ENCODE results near the gene CXCL3.

The CXCL3 gene

DNA sequence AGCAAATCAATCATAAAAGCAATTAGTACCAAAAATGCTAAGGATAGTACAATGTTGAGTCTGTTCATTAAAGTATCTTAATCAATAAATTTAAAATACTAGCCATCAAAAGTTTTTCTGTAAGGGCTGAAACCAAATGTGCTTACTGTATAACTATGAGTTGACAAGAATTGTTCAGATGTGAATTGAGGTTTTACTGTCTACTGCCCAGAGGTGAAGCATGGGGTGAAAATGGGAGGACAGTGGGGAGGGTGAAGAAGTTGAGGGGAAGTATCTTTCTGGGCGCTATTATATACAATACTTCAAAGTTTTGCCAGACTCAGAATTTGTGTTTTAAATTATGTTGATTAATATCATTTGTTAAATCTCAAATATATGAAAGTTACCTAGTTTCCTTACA lies 46.4 kb downstream of the CXCL3 start:
- H3K27ac ChIP-seq (ENCODE audit: low read depth, low read length), result no peak overlapping the region
- H3K4me3 ChIP-seq (ENCODE audit: low read depth, low read length), result no peak overlapping the region
- H3K27me3 ChIP-seq (ENCODE audit: insufficient read depth, low read length), result no peaks in the 10 kb centered on the region
- no peak overlapping the region for H2AFZ ChIP-seq (ENCODE audit: low read length, unreplicated experiment)
- H3K4me1 ChIP-seq (ENCODE audit: control insufficient read depth, insufficient read depth, low read length, unreplicated experiment), result peaks cover 3% of the 10 kb centered on the region
- no peaks in the 10 kb centered on the region for H3K36me3 ChIP-seq (ENCODE audit: insufficient read depth, low read length)
- H3K79me2 ChIP-seq (ENCODE audit: control insufficient read depth, insufficient read depth, low read length, unreplicated experiment), result no peaks in the 10 kb centered on the region

DNA sequence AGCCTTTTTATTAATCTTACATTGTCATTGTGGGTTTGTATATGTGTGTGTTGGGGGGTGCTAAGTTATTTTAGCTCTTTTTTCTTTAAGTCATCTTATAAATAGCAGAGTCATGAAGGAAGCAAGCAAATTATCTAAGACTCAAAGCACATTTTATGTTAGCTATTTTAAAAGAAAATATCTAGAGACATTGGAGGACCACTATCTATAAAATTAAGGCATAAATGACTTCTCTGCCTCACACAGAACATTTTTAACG lies 46.8 kb downstream of the CXCL3 start:
- Histone ChIP-seq H3K27ac (ENCODE audit: low read depth, low read length) (no peak overlapping the region), H3K4me1 (ENCODE audit: control insufficient read depth, insufficient read depth, low read length, unreplicated experiment) (peaks cover 3% of the 10 kb centered on the region), H3K36me3 (ENCODE audit: insufficient read depth, low read length) (no peaks in the 10 kb centered on the region), H3K79me2 (ENCODE audit: control insufficient read depth, insufficient read depth, low read length, unreplicated experiment) (no peaks in the 10 kb centered on the region), H2AFZ (ENCODE audit: low read length, unreplicated experiment) (no peak overlapping the region), H3K27me3 (ENCODE audit: insufficient read depth, low read length) (no peaks in the 10 kb centered on the region), H3K4me3 (ENCODE audit: low read depth, low read length) (no peak overlapping the region)

DNA sequence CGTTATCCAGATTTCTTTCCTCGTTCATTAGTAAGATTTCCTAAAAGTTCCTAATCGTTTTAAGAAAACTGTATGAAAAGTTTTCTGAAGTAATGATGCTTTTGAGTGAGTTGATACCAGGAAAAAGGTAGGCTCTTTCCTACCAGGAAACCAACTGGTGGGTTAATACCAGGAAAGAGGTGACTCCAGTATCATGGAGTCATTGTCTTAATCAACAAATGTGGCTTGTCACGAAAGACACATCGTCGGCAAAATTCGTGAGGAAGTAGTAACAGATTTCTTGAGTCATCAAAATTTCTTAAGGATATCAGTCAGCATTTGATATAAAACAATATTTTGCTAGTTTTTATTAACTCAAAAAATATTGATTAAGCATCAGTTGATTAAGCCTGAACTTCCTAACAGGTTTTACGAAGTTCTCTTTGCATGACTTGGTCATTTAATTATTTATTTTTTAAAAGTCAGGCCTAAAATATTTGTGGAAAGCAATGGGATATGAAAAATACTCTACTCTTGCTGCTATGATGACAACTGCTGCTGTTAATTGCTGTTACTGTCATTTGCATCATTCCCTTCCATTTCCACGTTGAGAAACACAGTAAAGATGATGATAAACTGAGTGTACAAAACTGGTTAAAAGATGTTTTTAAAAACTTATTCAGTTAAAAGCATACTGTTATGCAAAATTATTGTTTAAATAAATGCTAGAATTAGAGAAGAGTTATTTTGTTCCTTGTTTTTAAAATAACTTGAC lies 47.3 kb downstream of the CXCL3 start:
- H3K27ac ChIP-seq (ENCODE audit: low read depth, low read length), result no peak overlapping the region
- no peaks in the 10 kb centered on the region for H3K79me2 ChIP-seq (ENCODE audit: control insufficient read depth, insufficient read depth, low read length, unreplicated experiment)

DNA sequence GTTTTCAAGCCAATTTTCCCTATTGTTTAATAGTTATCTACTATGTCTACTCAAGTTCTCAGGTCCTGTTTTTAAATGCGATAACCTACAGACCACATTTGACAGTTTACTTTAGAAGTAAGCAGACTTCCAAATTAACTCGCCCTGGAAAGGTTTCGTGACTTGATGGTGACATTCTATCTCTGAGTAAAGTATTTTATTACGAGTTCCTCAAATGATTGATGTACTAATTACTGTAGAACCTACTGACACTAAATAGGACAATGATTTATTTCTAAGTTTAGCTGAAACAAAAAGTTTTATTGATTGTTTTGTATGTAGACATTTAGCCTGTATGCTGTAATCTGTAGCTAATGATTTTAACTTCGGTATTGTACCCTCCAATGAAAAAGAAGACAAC lies 48.6 kb downstream of the CXCL3 start:
- Histone ChIP-seq H3K36me3 (ENCODE audit: insufficient read depth, low read length) (no peaks in the 10 kb centered on the region), H3K27me3 (ENCODE audit: insufficient read depth, low read length) (no peaks in the 10 kb centered on the region), H3K27ac (ENCODE audit: low read depth, low read length) (no peak overlapping the region), H3K4me3 (ENCODE audit: low read depth, low read length) (no peak overlapping the region), H3K4me1 (ENCODE audit: control insufficient read depth, insufficient read depth, low read length, unreplicated experiment) (no peaks in the 10 kb centered on the region), H2AFZ (ENCODE audit: low read length, unreplicated experiment) (no peak overlapping the region), H3K79me2 (ENCODE audit: control insufficient read depth, insufficient read depth, low read length, unreplicated experiment) (no peaks in the 10 kb centered on the region)

More for the DNA sequence above, 47.3 kb downstream of the CXCL3 start:
- Histone ChIP-seq H3K4me3 (ENCODE audit: low read depth, low read length) (no peak overlapping the region), H3K36me3 (ENCODE audit: insufficient read depth, low read length) (no peaks in the 10 kb centered on the region), H2AFZ (ENCODE audit: low read length, unreplicated experiment) (no peak overlapping the region), H3K27me3 (ENCODE audit: insufficient read depth, low read length) (no peaks in the 10 kb centered on the region), H3K4me1 (ENCODE audit: control insufficient read depth, insufficient read depth, low read length, unreplicated experiment) (peaks cover 2% of the 10 kb centered on the region)

DNA sequence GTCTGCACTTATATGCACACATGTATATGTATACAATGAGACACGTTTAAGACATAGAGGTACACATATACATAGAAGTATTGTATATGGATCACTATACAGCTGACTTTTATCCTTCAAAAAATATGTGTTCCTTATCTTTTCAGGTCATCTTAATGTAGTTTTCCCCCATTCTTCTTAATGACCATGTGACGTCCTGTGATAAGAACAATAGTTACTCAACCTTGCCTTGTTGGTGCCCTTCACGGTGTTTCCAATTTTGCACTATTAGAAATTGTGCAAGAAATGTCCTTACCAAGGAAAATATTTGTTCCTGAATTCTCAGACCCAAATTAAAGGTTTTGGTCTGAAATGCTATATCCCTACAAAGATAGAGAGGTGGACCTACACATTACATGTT lies 49.5 kb downstream of the CXCL3 start:
- Histone ChIP-seq H3K4me1 (ENCODE audit: control insufficient read depth, insufficient read depth, low read length, unreplicated experiment) (no peaks in the 10 kb centered on the region), H2AFZ (ENCODE audit: low read length, unreplicated experiment) (no peak overlapping the region), H3K27me3 (ENCODE audit: insufficient read depth, low read length) (no peaks in the 10 kb centered on the region), H3K27ac (ENCODE audit: low read depth, low read length) (no peak overlapping the region), H3K4me3 (ENCODE audit: low read depth, low read length) (no peak overlapping the region), H3K36me3 (ENCODE audit: insufficient read depth, low read length) (no peaks in the 10 kb centered on the region), H3K79me2 (ENCODE audit: control insufficient read depth, insufficient read depth, low read length, unreplicated experiment) (no peaks in the 10 kb centered on the region)

DNA sequence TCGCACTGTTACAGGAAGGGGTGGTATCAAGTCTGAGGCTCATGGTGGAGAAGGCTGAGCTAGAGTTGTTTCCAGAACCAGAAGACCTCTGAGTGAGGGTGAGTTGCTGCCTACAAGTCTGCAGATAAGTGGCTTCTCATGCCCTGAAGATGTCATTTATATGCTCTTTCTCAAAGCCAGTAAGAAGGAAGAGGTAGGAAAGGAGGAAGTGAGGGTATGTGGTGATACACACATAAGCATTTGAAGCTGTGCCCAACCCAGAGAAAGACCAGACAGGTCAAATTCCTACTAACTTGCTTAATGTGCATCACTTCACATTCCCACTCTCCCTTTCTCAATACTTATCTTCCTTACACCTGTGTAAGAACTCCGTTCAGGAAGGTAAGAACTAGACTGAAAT lies 50.4 kb downstream of the CXCL3 start, which contains the start of gene PPBP:
TSS of gene PPBP (minus strand) at position 130 of the 400 bp plus-strand sequence. CDS start at position 43, 87 bp downstream.
- no peak within 1 kb of the TSS for H2AFZ ChIP-seq (ENCODE audit: low read length, unreplicated experiment)
- H3K79me2 ChIP-seq (ENCODE audit: control insufficient read depth, insufficient read depth, low read length, unreplicated experiment), result no peaks in the 10 kb centered on the region
- no peaks in the 10 kb centered on the region for H3K27me3 ChIP-seq (ENCODE audit: insufficient read depth, low read length)
- no peak within 1 kb of the TSS for H3K4me3 ChIP-seq (ENCODE audit: low read depth, low read length)
- no peak within 1 kb of the TSS for H3K27ac ChIP-seq (ENCODE audit: low read depth, low read length)
- H3K4me1 ChIP-seq (ENCODE audit: control insufficient read depth, insufficient read depth, low read length, unreplicated experiment), result no peaks in the 10 kb centered on the region
- H3K36me3 ChIP-seq (ENCODE audit: insufficient read depth, low read length), result no peaks in the 10 kb centered on the region

Measured in ACC112 (cell line).